Measurements from ENCODE around the gene TMEM132D.
"Not testable (repeated sequence)": the region's sequence is repeated elsewhere in the genome, so short reads cannot be mapped to it uniquely, and the experiment has no call there.

The TMEM132D gene

GRCh38 chr12:129064209-129064855, 839.5 kb downstream of the TMEM132D start:
- Histone ChIP-seq H3K9me3 (ENCODE audit: control insufficient read depth in 5 of 5, low read length in 5 of 5) (no peaks in the 10 kb centered on the region), H3K36me3 (ENCODE audit: control insufficient read depth in 5 of 5, insufficient read depth in 5 of 5, low read length in 5 of 5) (no peaks in the 10 kb centered on the region), H3K4me1 (ENCODE audit: control insufficient read depth in 5 of 5, insufficient read depth in 5 of 5, low read length in 5 of 5) (no peaks in the 10 kb centered on the region), H3K27me3 (ENCODE audit: control insufficient read depth in 5 of 5, insufficient read depth in 4 of 5, low read length in 5 of 5) (peaks cover 0 to 4% (median 2%) of the 10 kb centered on the region in 5 donors), H3K9ac (ENCODE audit: low read length in 5 of 5) (no peak overlapping the region), H3K4me3 (ENCODE audit: low read depth in 1 of 5, low read length in 5 of 5) (no peak overlapping the region), H3K27ac (ENCODE audit: low read depth, low read length) (no peak overlapping the region)

- no peaks in the 10 kb centered on the region for H3K36me3 ChIP-seq (ENCODE audit: control insufficient read depth in 5 of 5, insufficient read depth in 5 of 5, low read length in 5 of 5)
- no peak overlapping the region for H3K27ac ChIP-seq (ENCODE audit: low read depth, low read length)
- no peaks in the 10 kb centered on the region for H3K4me1 ChIP-seq (ENCODE audit: control insufficient read depth in 5 of 5, insufficient read depth in 5 of 5, low read length in 5 of 5)
- no peak overlapping the region for H3K4me3 ChIP-seq (ENCODE audit: low read depth in 1 of 5, low read length in 5 of 5)
- H3K9ac ChIP-seq (ENCODE audit: low read length in 5 of 5) = no peak overlapping the region
- peaks cover 0 to 4% (median 0%) of the 10 kb centered on the region in 5 donors for H3K27me3 ChIP-seq (ENCODE audit: control insufficient read depth in 5 of 5, insufficient read depth in 4 of 5, low read length in 5 of 5)
- H3K9me3 ChIP-seq (ENCODE audit: control insufficient read depth in 5 of 5, low read length in 5 of 5) = no peaks in the 10 kb centered on the region
These were observed 840.2 kb downstream of the TMEM132D start for GRCh38 chr12:129063600-129063999.

- Histone ChIP-seq H3K4me3 (ENCODE audit: low read depth in 1 of 5, low read length in 5 of 5) (no peak overlapping the region), H3K9me3 (ENCODE audit: control insufficient read depth in 5 of 5, low read length in 5 of 5) (peaks cover 0 to 10% (median 5%) of the 10 kb centered on the region in 5 donors), H3K27me3 (ENCODE audit: control insufficient read depth in 5 of 5, insufficient read depth in 4 of 5, low read length in 5 of 5) (peaks cover 0 to 2% (median 0%) of the 10 kb centered on the region in 5 donors), H3K9ac (ENCODE audit: low read length in 5 of 5) (no peak overlapping the region), H3K36me3 (ENCODE audit: control insufficient read depth in 5 of 5, insufficient read depth in 5 of 5, low read length in 5 of 5) (no peaks in the 10 kb centered on the region), H3K4me1 (ENCODE audit: control insufficient read depth in 5 of 5, insufficient read depth in 5 of 5, low read length in 5 of 5) (no peaks in the 10 kb centered on the region), H3K27ac (ENCODE audit: low read depth, low read length) (no peak overlapping the region)
These were observed 850.6 kb downstream of the TMEM132D start for GRCh38 chr12:129053232-129053631.

- H3K27me3 ChIP-seq (ENCODE audit: control insufficient read depth in 5 of 5, insufficient read depth in 4 of 5, low read length in 5 of 5) = peaks cover 0 to 2% (median 0%) of the 10 kb centered on the region in 5 donors
- no peak overlapping the region for H3K9ac ChIP-seq (ENCODE audit: low read length in 5 of 5)
- no peak overlapping the region for H3K4me3 ChIP-seq (ENCODE audit: low read depth in 1 of 5, low read length in 5 of 5)
- H3K9me3 ChIP-seq (ENCODE audit: control insufficient read depth in 5 of 5, low read length in 5 of 5) = peaks cover 0 to 10% (median 5%) of the 10 kb centered on the region in 5 donors
- H3K4me1 ChIP-seq (ENCODE audit: control insufficient read depth in 5 of 5, insufficient read depth in 5 of 5, low read length in 5 of 5) = no peaks in the 10 kb centered on the region
- H3K36me3 ChIP-seq (ENCODE audit: control insufficient read depth in 5 of 5, insufficient read depth in 5 of 5, low read length in 5 of 5) = no peaks in the 10 kb centered on the region
- no peak overlapping the region for H3K27ac ChIP-seq (ENCODE audit: low read depth, low read length)
These were observed 851.5 kb downstream of the TMEM132D start for GRCh38 chr12:129052373-129052772.

GRCh38 chr12:129049917-129050316, 853.9 kb downstream of the TMEM132D start:
- Histone ChIP-seq H3K4me1 (ENCODE audit: control insufficient read depth in 5 of 5, insufficient read depth in 5 of 5, low read length in 5 of 5) (no peaks in the 10 kb centered on the region), H3K27ac (ENCODE audit: low read depth, low read length) (no peak overlapping the region), H3K4me3 (ENCODE audit: low read depth in 1 of 5, low read length in 5 of 5) (no peak overlapping the region), H3K27me3 (ENCODE audit: control insufficient read depth in 5 of 5, insufficient read depth in 4 of 5, low read length in 5 of 5) (peaks cover 0 to 2% (median 0%) of the 10 kb centered on the region in 5 donors), H3K9ac (ENCODE audit: low read length in 5 of 5) (no peak overlapping the region), H3K36me3 (ENCODE audit: control insufficient read depth in 5 of 5, insufficient read depth in 5 of 5, low read length in 5 of 5) (no peaks in the 10 kb centered on the region), H3K9me3 (ENCODE audit: control insufficient read depth in 5 of 5, low read length in 5 of 5) (peaks cover 0 to 10% (median 5%) of the 10 kb centered on the region in 5 donors)

GRCh38 chr12:129043334-129043733, 860.5 kb downstream of the TMEM132D start:
- not testable (repeated sequence) for H3K4me3 ChIP-seq (ENCODE audit: low read depth in 1 of 5, low read length in 5 of 5); H3K9me3 ChIP-seq (ENCODE audit: control insufficient read depth in 5 of 5, low read length in 5 of 5); H3K4me1 ChIP-seq (ENCODE audit: control insufficient read depth in 5 of 5, insufficient read depth in 5 of 5, low read length in 5 of 5); H3K36me3 ChIP-seq (ENCODE audit: control insufficient read depth in 5 of 5, insufficient read depth in 5 of 5, low read length in 5 of 5); H3K27me3 ChIP-seq (ENCODE audit: control insufficient read depth in 5 of 5, insufficient read depth in 4 of 5, low read length in 5 of 5); H3K27ac ChIP-seq (ENCODE audit: low read depth, low read length); H3K9ac ChIP-seq (ENCODE audit: low read length in 5 of 5)

- H3K4me1 ChIP-seq (ENCODE audit: control insufficient read depth in 5 of 5, insufficient read depth in 5 of 5, low read length in 5 of 5) = no peaks in the 10 kb centered on the region
- H3K4me3 ChIP-seq (ENCODE audit: low read depth in 1 of 5, low read length in 5 of 5) = no peak overlapping the region
- H3K9me3 ChIP-seq (ENCODE audit: control insufficient read depth in 5 of 5, low read length in 5 of 5) = peaks cover 0 to 6% (median 0%) of the 10 kb centered on the region in 5 donors
- H3K27ac ChIP-seq (ENCODE audit: low read depth, low read length) = no peak overlapping the region
- H3K27me3 ChIP-seq (ENCODE audit: control insufficient read depth in 5 of 5, insufficient read depth in 4 of 5, low read length in 5 of 5) = peaks cover 0 to 3% (median 0%) of the 10 kb centered on the region in 5 donors
- H3K36me3 ChIP-seq (ENCODE audit: control insufficient read depth in 5 of 5, insufficient read depth in 5 of 5, low read length in 5 of 5) = no peaks in the 10 kb centered on the region
- H3K9ac ChIP-seq (ENCODE audit: low read length in 5 of 5) = no peak overlapping the region
These were observed 867.7 kb downstream of the TMEM132D start for GRCh38 chr12:129036135-129036534.

GRCh38 chr12:129034558-129035289, 869.1 kb downstream of the TMEM132D start:
- Histone ChIP-seq H3K27me3 (ENCODE audit: control insufficient read depth in 5 of 5, insufficient read depth in 4 of 5, low read length in 5 of 5) (peaks cover 0 to 3% (median 0%) of the 10 kb centered on the region in 5 donors), H3K4me1 (ENCODE audit: control insufficient read depth in 5 of 5, insufficient read depth in 5 of 5, low read length in 5 of 5) (no peaks in the 10 kb centered on the region), H3K4me3 (ENCODE audit: low read depth in 1 of 5, low read length in 5 of 5) (no peak overlapping the region), H3K9me3 (ENCODE audit: control insufficient read depth in 5 of 5, low read length in 5 of 5) (peaks cover 0 to 6% (median 0%) of the 10 kb centered on the region in 5 donors), H3K9ac (ENCODE audit: low read length in 5 of 5) (no peak overlapping the region), H3K27ac (ENCODE audit: low read depth, low read length) (no peak overlapping the region), H3K36me3 (ENCODE audit: control insufficient read depth in 5 of 5, insufficient read depth in 5 of 5, low read length in 5 of 5) (no peaks in the 10 kb centered on the region)

- peaks cover 0 to 4% (median 0%) of the 10 kb centered on the region in 5 donors for H3K4me1 ChIP-seq (ENCODE audit: control insufficient read depth in 5 of 5, insufficient read depth in 5 of 5, low read length in 5 of 5)
- H3K27ac ChIP-seq (ENCODE audit: low read depth, low read length) = no peak overlapping the region
- no peaks in the 10 kb centered on the region for H3K36me3 ChIP-seq (ENCODE audit: control insufficient read depth in 5 of 5, insufficient read depth in 5 of 5, low read length in 5 of 5)
- H3K9ac ChIP-seq (ENCODE audit: low read length in 5 of 5) = no peak overlapping the region
- no peaks in the 10 kb centered on the region for H3K9me3 ChIP-seq (ENCODE audit: control insufficient read depth in 5 of 5, low read length in 5 of 5)
- peaks cover 0 to 7% (median 2%) of the 10 kb centered on the region in 5 donors for H3K27me3 ChIP-seq (ENCODE audit: control insufficient read depth in 5 of 5, insufficient read depth in 4 of 5, low read length in 5 of 5)
- H3K4me3 ChIP-seq (ENCODE audit: low read depth in 1 of 5, low read length in 5 of 5) = no peak overlapping the region
These were observed 875.0 kb downstream of the TMEM132D start for GRCh38 chr12:129028844-129029243.

GRCh38 chr12:129025055-129025454, 878.8 kb downstream of the TMEM132D start:
- H3K36me3 ChIP-seq (ENCODE audit: control insufficient read depth in 5 of 5, insufficient read depth in 5 of 5, low read length in 5 of 5) = no peaks in the 10 kb centered on the region
- H3K9ac ChIP-seq (ENCODE audit: low read length in 5 of 5) = no peak overlapping the region
- peaks cover 4 to 10% (median 6%) of the 10 kb centered on the region in 5 donors for H3K9me3 ChIP-seq (ENCODE audit: control insufficient read depth in 5 of 5, low read length in 5 of 5)
- peaks cover 0 to 7% (median 2%) of the 10 kb centered on the region in 5 donors for H3K27me3 ChIP-seq (ENCODE audit: control insufficient read depth in 5 of 5, insufficient read depth in 4 of 5, low read length in 5 of 5)
- H3K4me3 ChIP-seq (ENCODE audit: low read depth in 1 of 5, low read length in 5 of 5) = no peak overlapping the region
- H3K27ac ChIP-seq (ENCODE audit: low read depth, low read length) = no peak overlapping the region
- H3K4me1 ChIP-seq (ENCODE audit: control insufficient read depth in 5 of 5, insufficient read depth in 5 of 5, low read length in 5 of 5) = peaks cover 0 to 4% (median 0%) of the 10 kb centered on the region in 5 donors
